Measurements from ENCODE around the gene MAMDC2. TPM values are rescaled to one million over a fixed set of nuclear protein-coding genes. Genes with fewer than 3 reads are reported as not detected.
A peak's percentile ranks its signal among the peaks of the same experiment; 100 is the strongest.

MAMDC2 gene
- total RNA-seq, 1 experiment from 2014 or later: 4.6 TPM

GRCh38 chr9:70262366-70262765, 218.7 kb downstream of the MAMDC2 start:
- Histone ChIP-seq H2BK120ac (ENCODE audit: low read depth, low read length, poor library complexity, severe bottlenecking) (no peak overlapping the region), H3K79me1 (ENCODE audit: insufficient read depth, low read depth, low read length, poor library complexity, severe bottlenecking) (peaks cover 9% of the 10 kb centered on the region), H2BK12ac (ENCODE audit: insufficient read length, low read depth, low read length) (no peak overlapping the region), H2BK20ac (ENCODE audit: low read depth, low read length, poor library complexity, severe bottlenecking) (no peak overlapping the region), H4K5ac (ENCODE audit: insufficient read length, low read depth, low read length) (no peak overlapping the region), H3K23me2 (ENCODE audit: insufficient read length, low read depth, low read length, poor library complexity, severe bottlenecking) (peaks cover 4% of the 10 kb centered on the region), H3K79me2 (ENCODE audit: insufficient read depth, low read length) (peaks cover 19% of the 10 kb centered on the region; the same call in 1 of the 2 replicates), H3K9ac (ENCODE audit: extremely low read depth, insufficient read length, low read length) (no peak overlapping the region), H4K8ac (replicated peaks; ENCODE audit: insufficient read length, low read depth, low read length) (no peak overlapping the region), H3K9me3 (ENCODE audit: control insufficient read depth, low read depth, low read length) (no peaks in the 10 kb centered on the region), H3K14ac (ENCODE audit: insufficient read depth, low read length) (no peak overlapping the region), H3K56ac (ENCODE audit: insufficient read length, low read depth, low read length) (no peak overlapping the region), H3K4me1 (ENCODE audit: insufficient read depth, low read length) (no peaks in the 10 kb centered on the region), H3K27ac (ENCODE audit: insufficient read length, low read depth, low read length) (no peak overlapping the region), H2BK5ac (ENCODE audit: insufficient read length, low read length) (no peak overlapping the region), H2AFZ (ENCODE audit: low read length) (no peak overlapping the region), H3K18ac (ENCODE audit: insufficient read length, low read depth, low read length) (no peak overlapping the region), H3K4me2 (ENCODE audit: insufficient read depth, insufficient read length, low read length) (no peak overlapping the region), H3T11ph (ENCODE audit: low read length) (no peak overlapping the region), H3K4ac (ENCODE audit: low read depth, low read length) (no peak overlapping the region), H3K27me3 (ENCODE audit: insufficient read depth, low read length) (no peaks in the 10 kb centered on the region), H4K91ac (ENCODE audit: insufficient read length, low read depth, low read length) (no peak overlapping the region), H4K20me1 (ENCODE audit: control insufficient read depth, insufficient read depth, insufficient read length) (no peaks in the 10 kb centered on the region), H2BK15ac (ENCODE audit: low read depth, low read length) (no peak overlapping the region), H3K23ac (ENCODE audit: insufficient read length, low read depth, low read length) (no peak overlapping the region), H2AK5ac (ENCODE audit: insufficient read length, low read length) (no peak overlapping the region)
- no CpG with 5 or more reads among the region's 2 CpGs for WGBS (ENCODE audit: extremely low coverage, insufficient read length, low lambda C conversion rate)
- H3K4me3 Mint-ChIP-seq: 0 out of 5 replicates have a peak overlapping the region, but pooled peaks of 1 of the 2 experiments have one; percentile 23
- H3K4me1 Mint-ChIP-seq: peaks cover 43% of the 10 kb centered on the region in 2 experiments
- H3K27ac Mint-ChIP-seq: no peak overlapping the region
- DNase-seq: no peak
- peaks cover 25 to 43% (median 38%) of the 10 kb centered on the region in 3 experiments for H3K36me3 Mint-ChIP-seq (ENCODE audit: insufficient read depth in 1 of 3, low read depth in 3 of 3)
- peaks cover 2% of the 10 kb centered on the region; the same call in 1 of the 2 replicates for H3K27me3 Mint-ChIP-seq (ENCODE audit: low read depth)
- H3K9me3 Mint-ChIP-seq: no peaks in the 10 kb centered on the region
- TF ChIP-seq CTCF (conservative IDR thresholded peaks at IDR 0.05): no peak
